HG03342 (cell line): Measurements from ENCODE around the gene LIPA.
"Not testable (repeated sequence)": the region's sequence is repeated elsewhere in the genome, so short reads cannot be mapped to it uniquely, and the experiment has no call there.

ENCODE experiments used
- ATAC-seq: cut with Tn5 transposase; IDR thresholded peaks from one replicate; pipeline ENCODE4 v1.9.1; 2021; ENCODE audit warnings: mild to moderate bottlenecking, moderate library complexity; ENCODE audit not compliant: unreplicated experiment

Gene LIPA

GRCh38 chr10:89251409-89252224 lies at the start of gene LIPA:
LIPA (minus strand) TSS chr10:89251775; CDS start chr10:89247648, 4,127 bp downstream.
- ATAC-seq = peak; percentile 93

GRCh38 chr10:89301232-89301631 lies 49.7 kb upstream of the LIPA start:
- no peak for ATAC-seq

- no peak for ATAC-seq
Measured at GRCh38 chr10:89299031-89299430, 47.5 kb upstream of the LIPA start.

GRCh38 chr10:89297791-89298190 lies 46.2 kb upstream of the LIPA start:
- ATAC-seq = no peak

- no peak for ATAC-seq
Measured at GRCh38 chr10:89297356-89297755, 45.8 kb upstream of the LIPA start.

GRCh38 chr10:89296220-89296648 lies 44.7 kb upstream of the LIPA start:
- ATAC-seq = no peak

- ATAC-seq = no peak
Measured at GRCh38 chr10:89295597-89295996, 44.0 kb upstream of the LIPA start.

GRCh38 chr10:89294721-89295239 lies 43.2 kb upstream of the LIPA start:
- ATAC-seq = no peak

GRCh38 chr10:89285303-89285702 lies 33.7 kb upstream of the LIPA start:
- ATAC-seq = not testable (repeated sequence)

GRCh38 chr10:89284711-89285110 lies 33.1 kb upstream of the LIPA start:
- not testable (repeated sequence) for ATAC-seq

- no peak for ATAC-seq
Measured at GRCh38 chr10:89283936-89284475, 32.4 kb upstream of the LIPA start.

GRCh38 chr10:89283025-89283935 lies 31.7 kb upstream of the LIPA start:
- ATAC-seq = no peak

- ATAC-seq = no peak
Measured at GRCh38 chr10:89281606-89282395, 30.2 kb upstream of the LIPA start.

- ATAC-seq = no peak
Measured at GRCh38 chr10:89280508-89280907, 28.9 kb upstream of the LIPA start.

- no peak for ATAC-seq
Measured at GRCh38 chr10:89279421-89279869, 27.9 kb upstream of the LIPA start.

- ATAC-seq = no peak
Measured at GRCh38 chr10:89278900-89279392, 27.4 kb upstream of the LIPA start.

- no peak for ATAC-seq
Measured at GRCh38 chr10:89278034-89278535, 26.5 kb upstream of the LIPA start.

- no peak for ATAC-seq
Measured at GRCh38 chr10:89275383-89275782, 23.8 kb upstream of the LIPA start.

GRCh38 chr10:89274928-89275327 lies 23.4 kb upstream of the LIPA start:
- no peak for ATAC-seq

- no peak for ATAC-seq
Measured at GRCh38 chr10:89273680-89274079, 22.1 kb upstream of the LIPA start.
